Measurements from ENCODE around the gene FAM229B.
"Not testable (repeated sequence)": the region's sequence is repeated elsewhere in the genome, so short reads cannot be mapped to it uniquely, and the experiment has no call there.

Gene FAM229B, protein sequence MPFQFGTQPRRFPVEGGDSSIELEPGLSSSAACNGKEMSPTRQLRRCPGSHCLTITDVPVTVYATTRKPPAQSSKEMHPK

DNA sequence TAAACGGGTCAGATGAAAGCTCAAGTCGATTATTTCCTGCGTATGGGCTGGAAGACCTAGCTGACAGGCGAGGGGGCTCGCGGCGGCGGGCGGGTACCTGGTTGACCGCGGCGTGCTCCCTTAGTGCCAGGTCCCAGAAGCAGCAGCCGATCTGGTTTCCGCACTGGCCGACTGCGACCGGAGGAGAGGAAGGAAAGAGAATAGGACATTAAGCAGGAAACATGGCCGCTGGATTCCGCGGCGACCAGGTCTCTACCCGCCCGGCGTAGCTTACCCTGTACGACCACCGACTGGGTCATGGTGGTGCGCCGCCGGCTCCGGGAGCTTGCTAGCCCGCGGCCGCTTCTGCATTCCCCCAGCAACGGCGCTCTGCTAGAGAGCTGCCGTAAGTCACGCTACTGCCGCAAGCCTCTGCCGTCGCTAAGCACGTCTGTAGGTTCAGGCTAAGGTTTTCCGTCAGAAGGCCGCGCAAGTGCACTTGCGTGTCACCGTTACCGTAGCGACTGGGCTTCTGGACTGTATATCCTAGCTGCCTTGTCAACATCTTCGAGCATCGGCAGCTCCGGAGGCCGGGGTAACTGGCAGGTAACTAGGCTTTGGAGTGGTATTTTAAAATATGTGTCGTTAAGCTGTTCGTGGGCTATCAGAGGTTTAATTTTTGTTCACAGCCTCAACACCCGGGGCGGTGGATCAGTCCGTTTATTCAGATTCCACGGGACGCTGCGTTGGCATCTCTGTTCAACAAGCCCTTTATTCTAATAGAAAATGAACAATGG is at the start of gene FAM229B, which contains the start of gene TUBE1:
Gene FAM229B, plus strand, starts transcription at position 456 of the 776 bp plus-strand sequence. CDS start 11,693 bp downstream, outside the sequence.
Gene TUBE1, minus strand, starts transcription at position 347 of the 776 bp plus-strand sequence. Its CDS starts 48 bp downstream, at position 299.
- DNase-seq: peak; percentile 91

DNA sequence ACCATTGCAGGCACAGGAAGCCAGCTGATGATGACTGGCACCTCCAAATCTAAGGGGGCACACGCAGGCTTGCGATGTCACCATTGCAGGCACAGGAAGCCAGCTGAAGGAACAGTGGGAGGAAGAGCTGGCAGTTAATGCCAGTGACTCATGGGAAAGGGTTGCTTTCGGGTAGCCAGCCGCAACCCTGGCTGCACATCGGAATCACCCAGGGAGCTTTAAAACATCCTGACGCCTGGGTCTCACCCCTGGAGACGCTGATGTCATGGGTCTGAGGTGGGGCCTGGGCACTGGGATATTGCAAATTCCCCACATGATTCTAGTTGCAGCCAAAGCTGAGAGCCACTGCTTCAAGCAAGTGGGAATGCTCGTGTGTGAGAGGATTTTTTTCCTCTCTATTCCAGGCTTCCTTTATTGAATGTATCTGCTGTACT is 49.6 kb upstream of the FAM229B start:
- no peak for DNase-seq

DNA sequence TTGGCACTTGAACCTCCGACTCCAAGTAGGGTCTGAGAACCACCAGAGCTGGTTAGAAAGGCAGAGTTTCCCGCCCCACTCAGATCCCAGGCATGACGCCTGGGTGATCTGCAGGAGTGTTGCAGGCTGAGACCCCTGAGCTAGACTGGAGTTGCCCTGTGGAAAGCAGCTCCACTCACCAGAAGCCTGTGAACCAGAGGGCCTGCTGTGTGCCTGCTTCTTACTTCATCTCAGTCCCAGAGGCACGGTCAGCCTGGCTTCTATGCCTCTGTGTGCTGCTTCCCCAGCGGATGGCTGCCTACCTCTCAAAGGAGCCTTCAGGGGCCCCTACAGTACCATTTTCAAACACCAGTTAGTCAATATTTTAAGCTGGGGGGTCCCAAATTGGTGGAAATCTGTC is 49.1 kb upstream of the FAM229B start:
- no peak for DNase-seq

DNA sequence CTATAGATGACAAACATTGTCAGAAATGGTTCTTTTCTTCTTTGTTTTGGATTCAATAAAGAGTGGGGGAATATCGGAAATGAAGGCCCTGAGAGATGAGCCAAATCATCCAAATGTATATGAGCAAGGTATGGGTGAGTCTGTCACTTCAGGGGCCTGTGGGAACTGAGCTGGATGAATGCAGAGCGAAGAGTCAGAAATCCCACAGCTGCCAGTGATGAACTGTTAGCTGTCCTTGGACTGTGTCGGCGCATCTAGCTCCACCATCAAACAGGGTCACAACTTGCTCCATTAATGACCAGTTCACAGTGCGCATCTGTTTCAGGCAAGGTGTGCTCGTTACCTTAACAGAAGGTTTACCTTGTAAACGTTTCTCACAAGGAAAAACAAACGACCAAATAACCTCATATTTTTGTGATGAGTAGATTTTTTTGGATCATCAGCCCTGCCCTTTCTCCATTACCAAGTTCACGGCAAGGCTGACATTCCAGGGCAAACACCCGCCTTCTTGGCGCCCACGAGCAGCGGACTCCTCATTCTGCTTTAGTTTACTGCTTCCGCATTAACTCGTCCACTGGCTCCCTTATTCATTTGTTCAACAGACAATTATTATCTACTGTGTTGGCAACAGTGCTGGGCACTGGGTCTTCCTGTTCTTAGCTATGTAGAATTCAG is 48.5 kb upstream of the FAM229B start:
- DNase-seq: no peak

DNA sequence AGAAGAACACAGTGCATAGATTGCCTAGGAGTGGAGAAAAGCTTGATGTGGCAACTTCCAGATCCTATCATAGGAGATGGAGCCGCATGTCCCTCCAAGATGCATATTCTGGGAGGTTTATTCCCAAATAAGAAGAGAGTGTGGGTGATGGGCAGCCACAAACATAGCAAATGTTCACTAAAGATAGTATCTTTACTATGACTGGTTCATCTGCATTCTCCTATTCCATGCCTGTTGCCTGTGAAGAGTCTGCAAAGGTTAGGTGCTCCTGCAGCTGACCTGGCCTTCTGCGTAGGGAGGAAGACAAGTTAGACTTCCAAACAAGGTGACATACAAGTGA is 48.0 kb upstream of the FAM229B start:
- no peak for DNase-seq

DNA sequence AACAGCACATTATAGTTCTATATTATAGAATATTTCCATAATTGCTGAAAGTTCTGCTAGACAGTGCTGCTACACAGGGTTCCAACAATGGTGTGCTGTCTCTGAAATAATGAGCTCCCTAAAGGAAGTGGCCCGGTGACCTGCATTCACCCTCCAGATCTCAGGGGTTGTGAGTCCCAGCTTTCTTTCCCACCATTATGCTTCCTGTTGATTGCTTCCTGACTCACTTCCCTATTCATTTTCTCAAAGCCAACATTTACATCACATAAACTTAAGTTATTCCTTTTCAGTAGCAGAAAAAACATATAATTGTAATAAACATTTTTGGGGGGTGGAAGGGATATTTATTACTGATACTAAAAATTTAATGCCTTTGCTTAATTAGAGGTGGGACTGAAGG is 46.4 kb upstream of the FAM229B start:
- DNase-seq: no peak

DNA sequence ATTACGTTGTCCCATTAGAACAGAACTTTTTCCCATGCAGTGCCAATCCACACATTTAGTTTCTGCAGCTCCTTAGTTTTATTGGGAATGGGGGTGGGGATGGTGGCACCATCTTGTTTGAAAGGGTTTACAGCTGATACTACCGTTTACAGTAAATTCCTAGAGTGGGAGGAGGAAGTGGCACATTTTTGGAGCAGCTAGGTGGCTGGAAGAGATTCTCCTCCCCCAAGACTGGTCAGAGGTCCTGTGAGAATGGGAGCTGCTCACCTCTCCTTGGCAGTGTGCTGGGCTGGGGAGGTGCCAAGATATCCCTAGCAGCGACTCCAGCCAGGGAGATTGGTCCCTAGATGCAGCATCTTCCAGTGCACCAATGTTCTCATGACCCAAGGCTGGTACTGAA is 45.9 kb upstream of the FAM229B start:
- DNase-seq: no peak

DNA sequence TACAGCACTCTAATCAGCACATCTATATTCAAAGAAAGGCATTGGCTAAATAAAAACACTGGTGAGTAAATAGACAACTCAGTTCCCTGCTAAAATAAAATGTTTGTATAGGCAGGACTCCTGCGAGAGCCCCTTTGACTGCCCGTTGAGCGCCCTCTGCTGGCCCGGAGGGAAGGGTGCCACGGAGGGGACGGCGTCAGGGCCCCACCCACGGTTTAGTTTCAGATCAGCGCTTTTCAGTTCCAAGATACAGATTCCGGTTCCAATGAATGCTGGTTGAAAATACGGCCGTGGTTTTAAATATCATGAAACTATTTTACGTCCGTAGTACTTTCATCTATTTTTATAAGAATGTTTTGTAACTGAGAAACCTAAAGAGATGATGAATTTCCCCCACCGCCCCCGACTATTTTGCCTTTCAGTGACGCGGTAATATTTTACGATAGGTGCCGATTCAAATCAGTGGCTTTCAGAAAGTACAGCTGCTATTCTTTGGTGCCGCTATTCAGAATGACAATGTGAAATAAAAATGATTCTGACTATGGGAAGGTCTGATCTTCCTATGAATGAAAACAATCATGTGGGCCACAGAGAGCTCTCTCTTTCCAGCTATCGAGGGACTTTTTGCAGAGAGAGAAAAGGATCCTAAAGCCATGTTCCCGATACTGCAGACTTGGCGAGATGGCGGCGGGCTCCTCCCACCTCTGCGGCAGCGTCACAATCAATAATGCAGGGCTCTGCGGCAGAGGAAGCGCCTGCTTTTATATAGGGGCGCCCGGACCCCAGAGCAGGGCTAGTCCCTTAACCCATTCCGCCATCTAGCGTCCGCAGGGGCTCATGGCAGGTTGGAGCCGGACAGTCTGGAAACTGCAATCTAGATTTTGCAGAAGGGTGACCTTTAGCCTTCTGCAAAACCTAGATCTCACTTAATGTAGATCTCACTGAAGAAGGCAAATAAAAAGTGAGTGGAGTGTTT is 44.1 kb upstream of the FAM229B start:
- DNase-seq: peak; percentile 92

DNA sequence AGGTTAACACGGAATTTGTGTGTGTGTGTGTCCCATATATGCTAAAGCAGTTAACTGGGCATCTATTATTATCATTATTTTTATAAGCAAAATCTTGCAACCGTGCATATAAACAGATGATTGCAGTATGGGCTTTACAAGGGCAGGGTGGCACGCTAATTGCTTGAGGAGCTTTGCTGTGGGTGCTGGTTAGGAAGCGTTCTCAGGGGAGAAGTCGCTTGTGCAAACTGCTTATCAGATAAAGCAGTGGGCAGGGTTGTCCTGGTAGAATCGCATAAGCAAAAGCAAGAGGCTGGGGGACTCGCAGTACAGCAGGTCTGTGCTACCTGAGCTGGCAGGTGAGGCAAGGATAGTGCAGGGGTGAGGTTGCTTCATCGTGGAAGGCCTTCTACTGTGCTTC is 43.2 kb upstream of the FAM229B start:
- no peak for DNase-seq

DNA sequence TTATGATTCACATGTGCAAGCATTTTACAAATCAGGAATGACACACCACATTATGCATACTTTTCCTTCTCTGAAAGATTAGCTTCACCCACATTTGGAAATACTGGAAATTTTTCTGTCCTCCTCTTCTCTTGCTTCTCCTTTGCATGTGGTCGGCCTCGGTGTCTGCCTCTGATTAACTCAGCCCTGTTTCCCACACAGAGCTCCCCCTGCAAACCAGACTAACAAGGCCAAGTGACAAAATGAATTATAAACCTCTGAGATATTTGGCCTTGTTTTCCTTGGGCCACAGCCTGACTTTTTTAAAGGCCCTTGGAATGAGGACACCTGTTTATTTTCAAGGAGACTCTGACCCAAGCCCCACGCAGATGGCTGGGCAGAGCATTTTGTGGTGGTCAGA is 42.5 kb upstream of the FAM229B start:
- no peak for DNase-seq

DNA sequence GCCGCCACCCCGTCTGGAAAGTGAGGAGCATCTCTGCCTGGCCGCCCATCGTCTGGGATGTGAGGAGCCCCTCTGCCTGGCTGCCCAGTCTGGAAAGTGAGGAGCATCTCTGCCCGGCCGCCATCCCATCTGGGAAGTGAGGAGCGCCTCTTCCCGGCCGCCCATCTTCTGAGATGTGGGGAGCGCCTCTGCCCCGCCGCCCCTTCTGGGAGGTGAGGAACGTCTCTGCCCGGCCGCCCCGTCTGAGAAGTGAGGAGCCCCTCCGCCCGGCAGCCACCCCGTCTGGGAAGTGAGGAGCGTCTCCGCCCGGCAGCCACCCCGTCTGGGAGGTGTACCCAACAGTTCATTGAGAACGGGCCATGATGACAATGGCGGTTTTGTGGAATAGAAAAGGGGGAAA is 39.9 kb upstream of the FAM229B start:
- not testable (repeated sequence) for DNase-seq

DNA sequence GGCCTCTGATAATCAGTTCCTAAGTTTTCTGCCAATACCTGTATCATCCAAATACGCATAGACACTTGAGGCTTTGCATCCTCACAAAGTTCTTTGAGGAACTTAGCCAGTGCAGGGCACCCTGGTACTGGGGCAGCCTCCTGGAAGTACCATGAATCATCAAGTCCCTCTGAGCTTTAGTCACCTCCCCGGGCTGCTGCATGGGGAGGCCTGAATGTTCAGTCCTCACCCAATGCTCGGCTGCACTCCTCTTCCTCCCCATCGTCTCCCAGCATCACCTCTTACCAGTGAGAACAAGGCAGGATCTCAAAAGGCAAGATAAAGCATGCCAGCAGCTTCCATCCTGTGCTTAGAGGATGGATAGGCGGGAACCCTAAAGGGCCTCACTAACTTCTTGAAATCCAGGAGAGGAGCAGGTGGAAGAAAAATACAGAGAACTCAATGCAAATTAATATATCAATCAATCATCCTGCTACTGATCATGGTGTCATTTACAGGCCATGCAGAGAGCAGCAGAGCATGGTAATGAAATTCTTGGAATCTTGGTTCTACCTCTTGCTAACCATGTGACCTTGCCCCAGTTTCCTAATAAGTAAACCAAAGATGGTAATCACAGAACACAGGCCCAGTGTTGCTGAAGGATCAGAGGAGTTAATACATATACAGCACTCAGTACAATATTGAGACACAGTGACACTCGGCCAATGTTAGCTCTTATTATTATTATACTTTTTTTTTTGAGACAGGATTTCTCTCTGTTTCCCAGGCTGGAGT is 38.2 kb upstream of the FAM229B start:
- DNase-seq: no peak

DNA sequence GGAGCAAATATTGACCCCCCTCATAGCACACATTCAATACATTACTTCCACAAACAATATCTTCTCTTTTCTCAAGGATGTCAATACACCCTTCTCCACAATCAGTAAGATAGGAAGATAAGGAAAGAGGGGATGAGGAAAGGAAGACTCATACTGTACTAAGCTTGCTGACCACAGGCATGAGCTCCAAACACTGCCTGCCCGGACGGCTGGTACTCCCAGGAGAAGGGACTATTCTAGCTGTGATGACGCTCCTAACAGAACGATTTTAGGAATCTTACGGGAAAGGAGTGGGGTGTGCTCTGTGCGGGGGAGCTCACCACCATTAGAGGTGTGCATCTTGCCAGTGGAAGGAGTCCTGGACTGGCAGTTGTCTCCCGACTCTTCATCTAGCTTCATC is 37.4 kb upstream of the FAM229B start:
- DNase-seq: no peak

DNA sequence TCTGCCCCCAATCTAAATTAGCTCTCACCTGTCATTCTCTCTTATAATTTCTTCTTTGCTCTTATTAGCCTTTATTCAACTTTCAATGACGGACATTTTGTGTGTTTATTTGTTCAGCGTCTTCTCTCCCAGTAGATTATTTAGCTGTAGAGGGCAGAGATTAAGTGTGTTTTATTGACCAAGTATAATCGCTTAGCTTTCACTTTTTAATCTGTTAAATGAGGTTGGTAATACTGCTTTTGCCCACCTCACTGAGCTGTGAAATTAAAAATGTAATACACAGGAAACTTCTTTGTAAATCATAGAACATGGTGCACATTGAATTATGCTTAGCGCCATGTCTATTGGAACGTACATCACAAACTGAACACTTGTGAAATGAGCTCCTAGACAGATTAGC is 37.0 kb upstream of the FAM229B start:
- DNase-seq: no peak

DNA sequence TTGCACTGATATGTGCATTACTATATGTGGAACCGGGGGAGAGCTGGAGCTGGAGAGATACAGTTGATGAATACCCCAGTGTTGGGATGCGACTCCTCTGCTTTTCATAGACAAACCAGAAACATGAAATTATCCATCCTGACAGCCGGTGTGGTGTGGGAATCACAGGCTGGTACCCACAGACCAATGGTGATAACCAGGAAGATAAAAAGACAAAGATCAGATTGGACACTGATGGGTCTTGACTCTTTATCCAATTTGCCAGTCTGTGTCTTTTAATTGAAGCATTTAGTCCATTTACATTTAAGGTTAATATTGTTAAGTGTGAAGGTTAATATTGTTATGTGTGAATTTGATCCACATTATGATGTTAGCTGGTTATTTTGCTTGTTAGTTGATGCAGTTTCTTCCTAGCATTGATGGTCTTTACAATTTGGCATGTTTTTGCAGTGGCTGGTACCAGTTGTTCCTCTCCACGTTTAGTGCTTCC is 36.1 kb upstream of the FAM229B start:
- DNase-seq: not testable (repeated sequence)

DNA sequence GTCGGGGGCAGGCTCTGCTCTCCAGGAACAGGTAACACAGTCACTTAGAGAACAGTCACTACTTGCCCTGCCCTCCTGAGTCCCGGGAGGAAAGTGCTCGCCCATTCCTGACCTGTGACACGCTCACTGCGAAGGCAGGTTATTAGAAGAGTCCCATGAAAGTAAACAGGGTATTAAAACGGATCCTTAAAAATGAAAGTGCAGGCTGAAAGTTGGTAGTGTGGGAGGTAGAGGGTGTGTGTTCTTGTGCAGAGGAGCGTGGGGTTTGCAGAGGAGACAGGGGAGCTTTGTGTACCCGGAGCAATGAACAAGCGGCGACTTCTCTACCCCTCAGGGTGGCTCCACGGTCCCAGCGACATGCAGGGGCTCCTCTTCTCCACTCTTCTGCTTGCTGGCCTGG is 33.4 kb upstream of the FAM229B start, which contains the start of gene CCN6:
Gene CCN6, plus strand, starts transcription at position 104 of the 400 bp plus-strand sequence. Its CDS starts 254 bp downstream, at position 358.
- DNase-seq: no peak

DNA sequence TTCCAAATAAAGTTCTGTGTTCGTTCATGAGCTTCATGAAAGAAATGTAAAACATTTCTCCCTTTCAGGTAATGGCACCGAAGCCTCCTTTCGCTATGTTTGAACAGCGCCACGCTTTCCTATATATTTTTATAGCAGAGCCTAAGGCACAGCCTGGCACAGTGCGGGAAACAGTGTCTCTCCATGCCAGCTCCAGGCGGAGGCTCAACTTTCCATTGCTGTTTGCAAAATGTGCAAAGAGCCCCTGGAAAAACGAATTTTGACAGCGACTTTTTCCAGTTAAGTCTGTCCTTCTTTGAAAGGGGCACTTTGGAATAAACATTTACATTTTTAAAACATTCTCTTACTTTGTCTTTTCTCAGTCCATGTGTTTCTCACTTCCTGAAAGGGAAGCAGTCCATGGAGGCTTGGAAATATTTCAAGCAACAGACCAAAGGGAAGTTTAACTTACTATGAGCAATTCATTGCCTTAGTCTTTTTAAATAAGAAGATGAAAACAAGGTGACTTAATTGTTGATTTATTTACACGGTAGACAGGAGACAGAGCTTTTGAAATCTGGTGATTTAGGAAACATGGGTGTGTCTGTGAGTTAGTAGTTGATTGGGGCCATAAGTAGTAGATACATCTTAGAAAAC is 32.7 kb upstream of the FAM229B start:
- no peak for DNase-seq

DNA sequence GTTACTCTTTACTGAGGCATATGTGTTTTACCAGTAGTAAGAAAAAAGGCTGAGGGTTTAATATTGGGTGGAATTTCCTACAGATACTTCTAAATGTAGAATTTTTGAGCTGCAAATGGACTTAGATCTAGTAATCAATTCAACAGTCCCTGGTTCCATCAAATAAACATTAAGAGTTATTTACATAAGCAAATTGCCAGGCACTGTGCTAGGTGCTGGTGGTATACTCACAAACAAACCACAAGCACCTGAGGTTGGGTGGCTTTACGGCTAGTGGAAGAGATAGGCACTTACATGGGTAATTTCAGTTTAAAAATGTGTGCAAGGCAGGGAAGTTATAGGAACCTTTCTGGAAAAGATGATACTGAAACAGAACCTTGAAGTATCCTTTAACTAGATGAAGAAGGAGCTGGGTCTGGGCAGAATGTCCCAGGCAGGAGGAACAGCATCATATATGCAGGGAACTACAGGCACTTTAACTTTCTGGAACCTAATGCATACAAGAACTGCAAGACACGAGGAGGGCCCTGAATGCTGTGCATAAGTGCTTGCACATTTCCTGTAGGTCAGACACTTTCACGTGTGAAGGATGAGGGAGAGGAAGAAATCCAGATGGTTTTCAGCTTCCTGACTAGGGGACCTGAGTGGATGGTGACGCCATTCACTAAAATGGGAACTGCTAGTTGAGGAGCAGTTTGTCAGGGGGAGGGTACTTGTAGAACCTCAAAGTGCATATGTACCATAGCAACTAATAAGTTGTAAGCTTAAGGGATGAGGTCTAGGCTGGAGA is 29.0 kb upstream of the FAM229B start:
- DNase-seq: no peak

DNA sequence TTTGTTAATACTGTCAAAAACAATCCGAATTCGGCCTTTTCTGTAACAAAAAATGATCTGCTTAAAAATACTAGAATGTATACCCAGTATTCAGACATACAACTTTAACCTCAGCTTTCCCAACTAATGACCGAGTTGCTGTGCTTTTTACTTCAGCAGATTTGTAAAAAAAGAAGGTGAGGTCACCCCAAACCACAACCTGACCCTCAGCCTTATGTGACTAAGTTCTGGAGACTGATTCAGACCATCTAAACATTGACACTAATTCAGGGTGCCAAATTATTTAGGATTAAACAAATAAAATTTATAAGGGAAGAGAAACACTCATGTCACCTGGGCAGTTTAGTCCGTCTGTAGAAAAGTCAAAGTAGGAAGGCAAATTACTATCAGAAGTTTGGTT is 25.8 kb upstream of the FAM229B start:
- no peak for DNase-seq

DNA sequence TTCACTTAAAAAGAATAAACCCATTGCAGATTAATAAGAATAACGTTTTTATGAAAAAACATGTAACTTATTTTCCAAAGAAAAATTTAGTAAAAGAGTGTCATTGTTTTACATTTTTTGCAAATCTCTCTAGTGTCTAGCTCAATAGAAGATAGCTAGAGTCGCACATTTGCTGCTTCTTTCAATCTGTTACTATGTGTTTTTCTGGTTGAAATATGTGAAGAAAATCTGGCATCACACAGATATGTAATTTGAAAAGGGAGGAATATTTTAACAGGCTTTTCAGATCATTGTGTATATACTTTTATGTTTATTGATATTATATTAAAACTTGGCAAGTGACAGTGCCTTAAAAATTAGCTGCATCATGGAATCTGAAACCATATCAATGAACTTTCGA is 24.4 kb upstream of the FAM229B start:
- no peak for DNase-seq
